Fibroblast of skin of right biceps (primary cell): ENCODE measurements around the gene NRCAM.
"Not testable (repeated sequence)": the region's sequence is repeated elsewhere in the genome, so short reads cannot be mapped to it uniquely, and the experiment has no call there.

ENCODE experiments used
- DNase-seq: peaks from one replicate; pipeline ENCODE4 v3.0.0-alpha.2; 2013

NRCAM gene

GRCh38 chr7:108303332-108303731 lies 152.9 kb downstream of the NRCAM start:
- no peak for DNase-seq

GRCh38 chr7:108301387-108301786 lies 154.8 kb downstream of the NRCAM start:
- DNase-seq: no peak

- peak; percentile 36 for DNase-seq
Observed at GRCh38 chr7:108299251-108299973, 156.8 kb downstream of the NRCAM start.

- DNase-seq: no peak
Observed at GRCh38 chr7:108296911-108297310, 159.3 kb downstream of the NRCAM start.

GRCh38 chr7:108294595-108294994 lies 161.6 kb downstream of the NRCAM start:
- peak; percentile 41 for DNase-seq

GRCh38 chr7:108293149-108293612 lies 163.1 kb downstream of the NRCAM start:
- no peak for DNase-seq

GRCh38 chr7:108292541-108292940 lies 163.7 kb downstream of the NRCAM start:
- DNase-seq: no peak

- DNase-seq: no peak
Observed at GRCh38 chr7:108291791-108292440, 164.3 kb downstream of the NRCAM start.

GRCh38 chr7:108291152-108291508 lies 165.1 kb downstream of the NRCAM start:
- DNase-seq: no peak

- no peak for DNase-seq
Observed at GRCh38 chr7:108290459-108291151, 165.6 kb downstream of the NRCAM start.

GRCh38 chr7:108289852-108290251 lies 166.4 kb downstream of the NRCAM start:
- DNase-seq: no peak

GRCh38 chr7:108287857-108288256 lies 168.4 kb downstream of the NRCAM start:
- DNase-seq: no peak

GRCh38 chr7:108286290-108286904 lies 169.8 kb downstream of the NRCAM start:
- DNase-seq: no peak

GRCh38 chr7:108285778-108286177 lies 170.5 kb downstream of the NRCAM start:
- no peak for DNase-seq

- DNase-seq: no peak
Observed at GRCh38 chr7:108285003-108285368, 171.2 kb downstream of the NRCAM start.

- no peak for DNase-seq
Observed at GRCh38 chr7:108284349-108285002, 171.8 kb downstream of the NRCAM start.

GRCh38 chr7:108283252-108283651 lies 173.0 kb downstream of the NRCAM start:
- DNase-seq: no peak

GRCh38 chr7:108282427-108282996 lies 173.7 kb downstream of the NRCAM start:
- DNase-seq: no peak

- no peak for DNase-seq
Observed at GRCh38 chr7:108280136-108280535, 176.1 kb downstream of the NRCAM start.

GRCh38 chr7:108278776-108279175 lies 177.5 kb downstream of the NRCAM start:
- no peak for DNase-seq

GRCh38 chr7:108278281-108278680 lies 178.0 kb downstream of the NRCAM start:
- no peak for DNase-seq

GRCh38 chr7:108274447-108274846 lies 181.8 kb downstream of the NRCAM start:
- not testable (repeated sequence) for DNase-seq

GRCh38 chr7:108272891-108273290 lies 183.3 kb downstream of the NRCAM start:
- not testable (repeated sequence) for DNase-seq
